AG09319 (cell line): ENCODE measurements around the gene NTN4.

Experiments
- DNase-seq: peaks from one replicate; pipeline ENCODE4 v3.0.0-alpha.2; 2010; ENCODE audit warnings: low read depth; ENCODE audit errors: extremely low read depth
- CTCF ChIP-seq: IDR thresholded peaks from 2 replicates; pipeline ENCODE4 v1.5.1; 2011; ENCODE audit warnings: low read depth, mild to moderate bottlenecking, inconsistent platforms, low read length, moderate library complexity

Gene NTN4

GRCh38 chr12:95796225-95796981 is 5.8 kb upstream of the NTN4 start:
- no peak for DNase-seq
- no peak for TF ChIP-seq CTCF

GRCh38 chr12:95790917-95791849 is 619 bp upstream of the NTN4 start:
- no peak for DNase-seq
- TF ChIP-seq CTCF = no peak

GRCh38 chr12:95789126-95790032 is 1.2 kb downstream of the NTN4 start:
- TF ChIP-seq CTCF = no peak
- DNase-seq = no peak

- no peak for TF ChIP-seq CTCF
Measured at GRCh38 chr12:95788637-95789036, 1.9 kb downstream of the NTN4 start.

GRCh38 chr12:95787274-95787818 is 3.2 kb downstream of the NTN4 start:
- DNase-seq = no peak
- no peak for TF ChIP-seq CTCF

More at GRCh38 chr12:95788637-95789036, 1.9 kb downstream of the NTN4 start:
- DNase-seq = no peak

GRCh38 chr12:95784915-95785314 is 5.6 kb downstream of the NTN4 start:
- DNase-seq = no peak
- TF ChIP-seq CTCF = no peak
